ENCODE results near the gene APOC3. TPM values are rescaled to one million over a fixed set of nuclear protein-coding genes. Genes with fewer than 3 reads are reported as not detected.

The APOC3 gene
- total RNA-seq (1,000 to 10,000 TPM in 1 of 2 donors, 100 to 1,000 TPM in 1; 608 to 5,828 TPM), polyA plus RNA-seq (over 10,000 TPM; 12,787 to 24,129 TPM)

DNA sequence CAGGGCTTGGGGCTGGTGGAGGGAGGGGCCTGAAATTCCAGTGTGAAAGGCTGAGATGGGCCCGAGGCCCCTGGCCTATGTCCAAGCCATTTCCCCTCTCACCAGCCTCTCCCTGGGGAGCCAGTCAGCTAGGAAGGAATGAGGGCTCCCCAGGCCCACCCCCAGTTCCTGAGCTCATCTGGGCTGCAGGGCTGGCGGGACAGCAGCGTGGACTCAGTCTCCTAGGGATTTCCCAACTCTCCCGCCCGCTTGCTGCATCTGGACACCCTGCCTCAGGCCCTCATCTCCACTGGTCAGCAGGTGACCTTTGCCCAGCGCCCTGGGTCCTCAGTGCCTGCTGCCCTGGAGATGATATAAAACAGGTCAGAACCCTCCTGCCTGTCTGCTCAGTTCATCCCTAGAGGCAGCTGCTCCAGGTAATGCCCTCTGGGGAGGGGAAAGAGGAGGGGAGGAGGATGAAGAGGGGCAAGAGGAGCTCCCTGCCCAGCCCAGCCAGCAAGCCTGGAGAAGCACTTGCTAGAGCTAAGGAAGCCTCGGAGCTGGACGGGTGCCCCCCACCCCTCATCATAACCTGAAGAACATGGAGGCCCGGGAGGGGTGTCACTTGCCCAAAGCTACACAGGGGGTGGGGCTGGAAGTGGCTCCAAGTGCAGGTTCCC, at the start of gene APOC3:
TSS of gene APOC3 (plus strand) at position 383 of the 659 bp plus-strand sequence. CDS start 676 bp downstream, outside the sequence.
- Histone ChIP-seq H3K9ac (ENCODE audit: low read depth in 1 of 2, low read length in 2 of 2) (peak within 1 kb of the TSS; percentile 52 to 98), H3K27ac (ENCODE audit: low read depth in 1 of 2, low read length in 2 of 2) (peak within 1 kb of the TSS; percentile 86 to 91), H3K27me3 (ENCODE audit: control insufficient read depth in 4 of 4, insufficient read depth in 4 of 4, low read length in 3 of 4) (no peaks in the 10 kb centered on the region), H3K4me1 (ENCODE audit: control insufficient read depth in 4 of 4, insufficient read depth in 4 of 4, low read length in 3 of 4) (peaks cover 22 to 79% (median 46%) of the 10 kb centered on the region in 4 donors), H3K36me3 (ENCODE audit: control insufficient read depth in 4 of 4, insufficient read depth in 3 of 4, low read depth in 1 of 4, low read length in 3 of 4) (no peaks in the 10 kb centered on the region), H3K4me3 (ENCODE audit: low read depth in 1 of 3, low read length in 3 of 3) (peak within 1 kb of the TSS; percentile 45 to 79 (median 72)), H3K9me3 (ENCODE audit: control insufficient read depth in 4 of 4, low read length in 3 of 4) (no peaks in the 10 kb centered on the region)
- DNase-seq (ENCODE audit: low spot score) = peak; percentile 68
- TF ChIP-seq, protein P1, sequence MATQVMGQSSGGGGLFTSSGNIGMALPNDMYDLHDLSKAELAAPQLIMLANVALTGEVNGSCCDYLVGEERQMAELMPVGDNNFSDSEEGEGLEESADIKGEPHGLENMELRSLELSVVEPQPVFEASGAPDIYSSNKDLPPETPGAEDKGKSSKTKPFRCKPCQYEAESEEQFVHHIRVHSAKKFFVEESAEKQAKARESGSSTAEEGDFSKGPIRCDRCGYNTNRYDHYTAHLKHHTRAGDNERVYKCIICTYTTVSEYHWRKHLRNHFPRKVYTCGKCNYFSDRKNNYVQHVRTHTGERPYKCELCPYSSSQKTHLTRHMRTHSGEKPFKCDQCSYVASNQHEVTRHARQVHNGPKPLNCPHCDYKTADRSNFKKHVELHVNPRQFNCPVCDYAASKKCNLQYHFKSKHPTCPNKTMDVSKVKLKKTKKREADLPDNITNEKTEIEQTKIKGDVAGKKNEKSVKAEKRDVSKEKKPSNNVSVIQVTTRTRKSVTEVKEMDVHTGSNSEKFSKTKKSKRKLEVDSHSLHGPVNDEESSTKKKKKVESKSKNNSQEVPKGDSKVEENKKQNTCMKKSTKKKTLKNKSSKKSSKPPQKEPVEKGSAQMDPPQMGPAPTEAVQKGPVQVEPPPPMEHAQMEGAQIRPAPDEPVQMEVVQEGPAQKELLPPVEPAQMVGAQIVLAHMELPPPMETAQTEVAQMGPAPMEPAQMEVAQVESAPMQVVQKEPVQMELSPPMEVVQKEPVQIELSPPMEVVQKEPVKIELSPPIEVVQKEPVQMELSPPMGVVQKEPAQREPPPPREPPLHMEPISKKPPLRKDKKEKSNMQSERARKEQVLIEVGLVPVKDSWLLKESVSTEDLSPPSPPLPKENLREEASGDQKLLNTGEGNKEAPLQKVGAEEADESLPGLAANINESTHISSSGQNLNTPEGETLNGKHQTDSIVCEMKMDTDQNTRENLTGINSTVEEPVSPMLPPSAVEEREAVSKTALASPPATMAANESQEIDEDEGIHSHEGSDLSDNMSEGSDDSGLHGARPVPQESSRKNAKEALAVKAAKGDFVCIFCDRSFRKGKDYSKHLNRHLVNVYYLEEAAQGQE (IDR thresholded peaks at IDR 0.05) = peak; percentile 95
- TF ChIP-seq JUND (IDR thresholded peaks at IDR 0.05) (peak in 1 of 2 donors; percentile 71), RXRA (IDR thresholded peaks at IDR 0.05) (peak; percentile 90 to 94), HNF4G (IDR thresholded peaks at IDR 0.05) (peak; percentile 95), HNF4A (conservative IDR thresholded peaks at IDR 0.05) (peak; percentile 97), NR2F2 (IDR thresholded peaks at IDR 0.05) (peak; percentile 27), TAF1 (conservative IDR thresholded peaks at IDR 0.05) (peak; percentile 99), FOXA1 (IDR thresholded peaks at IDR 0.05) (no peak), GABPA (IDR thresholded peaks at IDR 0.05 in 1 of 2, conservative IDR thresholded peaks at IDR 0.05 in 1 of 2) (peak in 1 of 2 donors; percentile 17), SP1 (IDR thresholded peaks at IDR 0.05) (peak; percentile 96), RAD21 (IDR thresholded peaks at IDR 0.05) (peak; percentile 57 to 72), YY1 (IDR thresholded peaks at IDR 0.05) (peak; percentile 67), FOXA2 (IDR thresholded peaks at IDR 0.05) (no peak), EGR1 (IDR thresholded peaks at IDR 0.05; ENCODE audit: low read depth in 2 of 2) (no peak)
- TF ChIP-seq, protein P2, sequence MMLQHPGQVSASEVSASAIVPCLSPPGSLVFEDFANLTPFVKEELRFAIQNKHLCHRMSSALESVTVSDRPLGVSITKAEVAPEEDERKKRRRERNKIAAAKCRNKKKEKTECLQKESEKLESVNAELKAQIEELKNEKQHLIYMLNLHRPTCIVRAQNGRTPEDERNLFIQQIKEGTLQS (IDR thresholded peaks at IDR 0.05) = peak; percentile 49
- TF ChIP-seq, protein P3, sequence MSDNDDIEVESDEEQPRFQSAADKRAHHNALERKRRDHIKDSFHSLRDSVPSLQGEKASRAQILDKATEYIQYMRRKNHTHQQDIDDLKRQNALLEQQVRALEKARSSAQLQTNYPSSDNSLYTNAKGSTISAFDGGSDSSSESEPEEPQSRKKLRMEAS (IDR thresholded peaks at IDR 0.05) = peak; percentile 49
- TF ChIP-seq, protein P4, sequence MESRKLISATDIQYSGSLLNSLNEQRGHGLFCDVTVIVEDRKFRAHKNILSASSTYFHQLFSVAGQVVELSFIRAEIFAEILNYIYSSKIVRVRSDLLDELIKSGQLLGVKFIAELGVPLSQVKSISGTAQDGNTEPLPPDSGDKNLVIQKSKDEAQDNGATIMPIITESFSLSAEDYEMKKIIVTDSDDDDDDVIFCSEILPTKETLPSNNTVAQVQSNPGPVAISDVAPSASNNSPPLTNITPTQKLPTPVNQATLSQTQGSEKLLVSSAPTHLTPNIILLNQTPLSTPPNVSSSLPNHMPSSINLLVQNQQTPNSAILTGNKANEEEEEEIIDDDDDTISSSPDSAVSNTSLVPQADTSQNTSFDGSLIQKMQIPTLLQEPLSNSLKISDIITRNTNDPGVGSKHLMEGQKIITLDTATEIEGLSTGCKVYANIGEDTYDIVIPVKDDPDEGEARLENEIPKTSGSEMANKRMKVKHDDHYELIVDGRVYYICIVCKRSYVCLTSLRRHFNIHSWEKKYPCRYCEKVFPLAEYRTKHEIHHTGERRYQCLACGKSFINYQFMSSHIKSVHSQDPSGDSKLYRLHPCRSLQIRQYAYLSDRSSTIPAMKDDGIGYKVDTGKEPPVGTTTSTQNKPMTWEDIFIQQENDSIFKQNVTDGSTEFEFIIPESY (IDR thresholded peaks at IDR 0.05) = peak; percentile 49
- TF ChIP-seq, protein P5, sequence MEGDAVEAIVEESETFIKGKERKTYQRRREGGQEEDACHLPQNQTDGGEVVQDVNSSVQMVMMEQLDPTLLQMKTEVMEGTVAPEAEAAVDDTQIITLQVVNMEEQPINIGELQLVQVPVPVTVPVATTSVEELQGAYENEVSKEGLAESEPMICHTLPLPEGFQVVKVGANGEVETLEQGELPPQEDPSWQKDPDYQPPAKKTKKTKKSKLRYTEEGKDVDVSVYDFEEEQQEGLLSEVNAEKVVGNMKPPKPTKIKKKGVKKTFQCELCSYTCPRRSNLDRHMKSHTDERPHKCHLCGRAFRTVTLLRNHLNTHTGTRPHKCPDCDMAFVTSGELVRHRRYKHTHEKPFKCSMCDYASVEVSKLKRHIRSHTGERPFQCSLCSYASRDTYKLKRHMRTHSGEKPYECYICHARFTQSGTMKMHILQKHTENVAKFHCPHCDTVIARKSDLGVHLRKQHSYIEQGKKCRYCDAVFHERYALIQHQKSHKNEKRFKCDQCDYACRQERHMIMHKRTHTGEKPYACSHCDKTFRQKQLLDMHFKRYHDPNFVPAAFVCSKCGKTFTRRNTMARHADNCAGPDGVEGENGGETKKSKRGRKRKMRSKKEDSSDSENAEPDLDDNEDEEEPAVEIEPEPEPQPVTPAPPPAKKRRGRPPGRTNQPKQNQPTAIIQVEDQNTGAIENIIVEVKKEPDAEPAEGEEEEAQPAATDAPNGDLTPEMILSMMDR (IDR thresholded peaks at IDR 0.05; ENCODE audit: low read depth, low read length, missing input control) = no peak
- 31% methylated on average over 9 of the region's 9 CpGs for WGBS

Measured in liver (tissue), 9 donors.